Peyer's patch (tissue), 4 donors: ENCODE measurements around the gene SERPINA4.

Source experiments
- CTCF ChIP-seq, 6 experiments: fragments of 450-650 bp in 4 of 6; fragments of 200-600 bp in 2 of 6; sonication (generic) in 1 of 6; IDR thresholded peaks; one replicate each; pipeline ENCODE4 v1.5.1; 2017 to 2019; ENCODE audit warnings: antibody characterized with exemption in 6 of 6, mild to moderate bottlenecking in 3 of 6, moderate library complexity in 1 of 6
- POLR2A ChIP-seq, 2 donors: fragments of 450-650 bp; IDR thresholded peaks; one replicate each; pipeline ENCODE4 v1.5.1; 2017; ENCODE audit warnings: antibody characterized with exemption in 2 of 2, mild to moderate bottlenecking in 2 of 2, moderate library complexity in 2 of 2

- TF ChIP-seq POLR2A (IDR thresholded peaks at IDR 0.05) (no peak), CTCF (IDR thresholded peaks at IDR 0.05) (no peak)
Measured at GRCh38 chr14:94571950-94572349, 10.7 kb downstream of the SERPINA4 start.
